ENCODE data around the gene IDI1.
"Not testable (repeated sequence)": the region's sequence is repeated elsewhere in the genome, so short reads cannot be mapped to it uniquely, and the experiment has no call there.

The IDI1 gene

GRCh38 chr10:1034758-1035157, 14.2 kb downstream of the IDI1 start:
- DNase-seq, result no peak

DNA sequence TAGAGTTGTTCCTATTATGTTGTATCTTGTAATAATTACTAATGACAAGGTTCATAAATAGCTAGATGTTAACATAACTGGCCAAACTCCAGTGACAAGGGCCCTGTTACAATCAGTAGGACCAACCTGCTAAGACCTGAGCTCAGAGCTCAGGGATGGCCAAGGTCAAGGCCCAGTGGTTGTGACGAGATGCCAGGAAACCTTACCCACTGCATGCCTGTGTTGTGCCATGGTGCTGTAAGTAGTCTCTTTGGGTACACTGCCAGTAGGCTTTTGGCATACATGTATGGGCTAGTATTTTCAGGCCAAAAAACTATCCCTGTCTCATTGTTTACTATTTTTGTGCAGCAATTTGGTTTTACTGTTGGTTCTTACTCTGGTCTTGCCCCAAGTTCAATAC, 15.3 kb downstream of the IDI1 start:
- DNase-seq, result no peak

- DNase-seq, result no peak
Observed at GRCh38 chr10:1029838-1030237, 19.1 kb downstream of the IDI1 start.

GRCh38 chr10:1026578-1026977, 22.3 kb downstream of the IDI1 start:
- DNase-seq, result no peak

DNA sequence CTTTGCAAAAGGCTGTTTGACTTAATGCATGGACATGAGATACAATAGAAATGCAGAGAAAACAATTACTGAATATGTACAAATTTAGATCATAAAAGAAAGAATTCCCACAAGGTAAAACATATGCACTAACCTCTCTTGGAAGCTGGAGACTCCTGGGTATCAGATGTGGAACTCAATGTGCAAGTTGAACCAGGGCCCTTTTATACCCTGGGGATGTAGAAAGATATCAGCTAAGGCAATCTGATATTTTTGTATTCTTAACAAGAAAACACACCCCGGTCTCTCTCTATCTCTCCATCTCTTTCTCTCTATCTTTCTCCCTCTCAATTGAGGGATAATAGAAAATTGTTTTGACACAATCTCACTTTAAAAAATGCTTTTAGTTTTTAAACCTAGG, 23.2 kb downstream of the IDI1 start, which contains the start of gene IDI2:
Gene IDI2 (minus strand): TSS at position 177 of the 400 bp plus-strand sequence. CDS start 1,136 bp downstream, outside the sequence.
- no peak for DNase-seq

DNA sequence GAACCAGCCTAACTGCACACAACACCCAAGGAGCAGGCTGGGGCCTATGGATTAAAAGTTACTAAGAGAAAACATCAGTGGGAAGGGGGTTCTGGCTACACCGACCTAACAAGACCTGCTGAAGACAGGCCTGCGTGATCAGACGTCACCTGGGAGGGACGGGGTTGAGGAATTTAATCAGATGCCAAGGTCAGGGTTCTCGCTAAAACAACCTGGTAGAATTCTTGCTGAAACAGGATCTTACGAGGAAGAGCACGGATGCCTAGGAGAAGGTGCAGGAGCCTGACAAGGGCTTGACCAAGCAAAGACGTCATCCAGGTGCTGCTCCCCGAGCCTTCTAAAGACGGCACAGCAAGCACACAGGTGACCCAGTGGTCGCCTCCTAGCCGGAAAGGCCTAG, 24.8 kb downstream of the IDI1 start:
- DNase-seq, result no peak

DNA sequence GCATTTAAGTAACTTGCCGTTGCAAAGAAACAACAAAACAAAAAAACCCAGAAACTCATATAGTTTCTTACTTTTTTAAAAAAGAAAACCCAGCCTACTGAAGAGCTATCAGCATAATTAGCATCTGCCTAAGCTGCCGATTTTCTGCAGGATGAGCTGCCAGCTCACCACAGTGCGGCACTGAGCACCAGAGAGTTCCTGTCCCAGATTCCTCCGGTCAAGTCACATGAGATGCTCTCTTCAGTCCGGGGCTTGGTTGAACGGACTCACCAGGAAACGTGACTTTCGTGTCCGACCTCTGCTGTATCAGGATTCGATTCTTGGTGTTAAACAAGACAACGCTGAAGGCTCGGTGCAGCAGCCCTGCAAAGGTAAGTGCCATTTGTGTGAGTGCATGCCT, 26.5 kb downstream of the IDI1 start:
- no peak for DNase-seq

DNA sequence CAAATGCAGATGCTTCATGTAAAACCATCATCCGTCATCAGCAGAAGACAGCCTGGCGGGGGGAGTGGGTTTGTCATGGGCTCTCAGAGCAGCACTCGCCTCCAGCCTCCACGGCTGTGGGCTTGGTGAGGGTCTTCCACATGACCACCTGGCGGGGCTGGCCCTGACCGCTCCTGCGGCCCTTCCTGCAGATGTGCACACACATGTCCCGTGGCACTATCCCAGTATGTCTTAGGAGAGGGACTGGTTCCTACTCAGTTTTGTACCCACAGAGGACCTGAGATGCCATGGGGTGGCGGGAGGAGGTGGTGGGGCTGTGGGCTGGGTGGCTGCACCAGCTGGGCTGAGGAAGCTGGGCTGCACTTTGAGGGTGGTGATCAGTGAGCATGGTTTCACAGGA, 28.0 kb downstream of the IDI1 start:
- no peak for DNase-seq

DNA sequence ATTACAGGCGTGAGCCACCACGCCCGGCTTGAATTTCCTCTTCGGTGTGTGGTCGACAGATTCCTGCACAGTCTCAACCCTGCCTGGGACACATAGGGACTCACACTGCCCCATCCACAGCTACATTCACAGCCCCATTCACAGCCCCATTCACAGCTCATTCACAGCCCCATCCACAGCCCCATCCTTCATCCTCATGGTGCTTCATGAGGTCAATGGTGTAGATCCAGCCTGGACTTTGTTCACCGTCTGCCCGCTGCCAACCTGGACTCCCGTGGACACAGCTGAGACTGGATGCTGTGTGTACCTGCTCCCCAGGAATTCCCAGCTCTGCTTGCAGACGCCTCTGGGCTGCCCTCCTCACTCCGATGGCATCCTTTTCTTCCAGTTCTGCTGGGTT, 28.5 kb downstream of the IDI1 start:
- no peak for DNase-seq

DNA sequence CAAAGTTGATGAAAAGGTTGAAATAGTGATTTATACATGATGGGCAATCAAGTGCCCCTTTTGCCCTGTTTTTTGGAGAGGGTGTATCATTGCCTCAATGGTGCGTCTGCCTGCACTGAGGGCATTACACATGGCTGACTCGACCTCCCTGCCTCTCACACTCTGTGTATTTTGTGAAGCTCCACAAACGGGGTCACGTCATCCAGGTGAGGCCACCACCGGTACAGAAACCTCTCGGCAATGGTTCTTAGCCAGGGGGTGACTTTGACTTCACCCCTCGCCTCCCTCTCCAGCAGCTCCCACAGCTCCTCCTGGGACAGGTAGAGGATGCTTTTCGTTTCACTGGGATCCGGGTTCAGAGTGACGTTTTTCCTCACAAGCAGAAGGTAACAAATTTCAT, 29.6 kb downstream of the IDI1 start:
- no peak for DNase-seq

DNA sequence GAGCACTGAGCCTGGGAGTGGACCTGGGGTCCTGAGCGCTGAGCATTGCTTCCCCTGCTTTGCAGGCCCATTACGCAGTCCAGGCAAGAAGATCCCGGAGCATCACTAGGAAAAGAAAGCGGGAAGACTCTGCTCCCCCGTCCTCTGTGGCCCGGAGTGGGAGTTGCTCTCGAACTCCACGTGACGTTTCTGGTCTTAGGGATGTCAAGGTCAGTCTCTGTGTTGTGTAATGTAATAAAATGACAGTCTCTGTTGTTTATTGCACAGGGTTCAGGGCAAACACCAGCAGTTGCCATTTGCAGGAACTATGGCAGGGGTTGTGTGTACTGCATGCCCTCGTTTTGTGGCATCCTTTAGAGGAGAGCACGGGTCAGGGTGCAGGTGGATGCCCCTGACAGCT, 33.2 kb downstream of the IDI1 start:
- DNase-seq, result no peak

- DNase-seq, result no peak
Observed at GRCh38 chr10:1011696-1012095, 37.2 kb downstream of the IDI1 start.

DNA sequence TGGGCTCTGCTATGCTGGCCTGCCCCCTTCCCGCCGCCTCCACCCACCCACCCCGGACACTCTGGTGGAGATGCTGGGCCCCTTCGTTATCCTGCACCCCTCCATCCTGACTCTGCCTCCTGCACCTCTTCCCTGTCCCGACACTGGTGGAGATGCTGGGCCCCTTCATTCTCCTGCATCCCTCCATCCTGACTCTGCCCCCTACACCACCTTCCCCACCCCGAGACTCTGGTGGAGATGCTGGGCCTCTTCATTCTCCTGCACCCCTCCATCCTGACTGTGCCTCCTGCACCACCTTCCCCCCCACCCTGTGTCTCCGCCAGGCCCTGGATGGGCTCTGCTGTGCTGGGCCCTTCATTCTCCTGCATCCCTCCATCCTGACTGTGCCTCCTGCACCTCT, 38.2 kb downstream of the IDI1 start:
- no peak for DNase-seq

DNA sequence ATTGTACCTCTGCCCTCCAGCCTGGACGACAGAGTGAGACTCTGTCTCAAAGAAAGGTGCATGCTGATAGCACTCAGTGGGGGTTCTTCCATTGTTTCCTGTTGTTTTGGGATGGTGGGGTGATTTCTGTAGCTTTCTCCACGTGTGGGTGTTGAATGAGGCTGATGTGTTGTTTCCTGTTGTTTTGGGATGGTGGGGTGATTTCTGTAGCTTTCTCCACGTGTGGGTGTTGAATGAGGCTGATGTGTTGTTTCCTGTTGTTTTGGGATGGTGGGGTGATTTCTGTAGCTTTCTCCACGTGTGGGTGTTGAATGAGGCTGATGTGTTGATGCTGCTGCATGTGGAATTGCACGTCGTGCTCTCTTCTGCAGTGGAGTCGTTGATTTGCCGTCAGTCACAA, 39.0 kb downstream of the IDI1 start:
- DNase-seq, result not testable (repeated sequence)

DNA sequence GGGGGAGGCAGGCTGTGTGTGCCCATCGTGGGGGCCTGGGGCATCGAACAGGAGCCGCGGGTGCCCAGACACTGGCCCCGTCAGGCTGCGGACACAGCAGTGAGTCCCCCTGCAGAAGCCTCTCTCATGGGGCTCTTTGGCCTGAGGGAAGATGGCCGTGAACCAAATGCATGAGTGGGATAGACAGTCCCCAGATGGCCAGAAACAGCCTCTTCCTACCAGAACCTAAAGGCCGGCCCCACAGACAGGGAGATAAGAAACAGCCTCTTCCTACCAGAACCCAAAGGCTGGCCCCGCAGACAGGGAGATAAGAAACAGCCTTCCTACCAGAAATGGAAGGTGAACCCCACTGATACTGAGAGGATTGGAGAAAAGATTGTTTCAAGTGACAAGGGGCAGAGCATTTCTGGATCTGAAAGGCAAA, 39.8 kb downstream of the IDI1 start:
- DNase-seq, result no peak

- DNase-seq, result no peak
Observed at GRCh38 chr10:1007583-1007982, 41.3 kb downstream of the IDI1 start.

DNA sequence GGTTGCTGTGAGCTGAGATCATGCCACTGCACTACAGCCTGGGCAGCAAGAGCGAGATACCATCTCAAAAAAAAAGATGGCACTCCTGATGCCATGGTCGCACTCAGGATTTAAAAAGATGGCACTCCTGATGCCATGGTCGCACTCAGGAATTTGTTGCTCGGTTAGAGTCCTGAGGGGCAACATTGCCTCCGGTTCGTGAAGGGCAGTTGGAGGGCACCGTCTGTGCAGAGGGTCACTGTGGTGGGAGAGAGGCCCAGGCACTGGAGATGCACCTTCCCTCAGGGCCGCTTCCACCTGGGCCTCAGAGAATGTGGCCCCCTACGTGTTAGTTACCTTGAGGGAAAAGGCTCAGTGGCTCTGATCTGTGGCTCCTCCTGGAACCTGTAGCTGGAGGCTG, 42.3 kb downstream of the IDI1 start:
- DNase-seq, result no peak

DNA sequence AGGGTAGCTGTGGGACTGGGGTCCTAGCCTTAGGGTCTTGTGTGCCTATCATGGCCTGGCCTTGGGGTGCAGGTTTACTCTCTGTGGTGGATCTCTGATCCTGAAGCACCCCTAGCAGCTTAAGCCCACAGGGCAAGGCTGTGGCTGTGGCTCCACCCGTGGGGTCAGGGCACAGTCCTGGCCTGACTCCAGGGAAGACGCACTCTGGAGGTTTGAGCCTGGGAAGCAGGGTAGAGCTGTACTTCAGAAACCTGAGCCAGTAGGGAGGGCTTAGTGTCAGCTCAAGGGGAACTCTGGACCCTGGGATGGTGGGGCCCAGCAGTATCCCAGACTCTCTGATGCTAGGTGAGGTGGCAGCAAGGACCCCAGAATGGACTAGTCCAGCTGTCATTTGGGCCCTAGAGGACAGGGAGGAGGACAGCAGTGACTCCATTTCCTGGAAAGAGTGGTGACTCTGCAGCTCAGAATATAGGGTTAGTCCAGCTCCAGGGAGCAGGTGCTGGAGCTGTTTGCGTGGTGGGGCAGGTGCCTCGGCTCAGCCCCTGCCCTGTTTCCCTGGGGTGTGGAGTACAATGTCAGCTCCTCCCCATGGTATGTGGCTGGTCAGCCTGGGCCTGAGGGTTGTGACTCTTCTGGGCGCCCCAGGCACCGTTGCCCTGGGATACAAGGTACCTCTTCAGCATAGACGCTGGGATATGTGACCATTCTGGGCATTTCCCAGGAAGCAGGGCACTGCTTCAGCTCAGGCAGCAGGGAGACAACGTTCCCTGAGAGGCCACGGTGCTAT, 44.8 kb downstream of the IDI1 start:
- DNase-seq, result no peak

DNA sequence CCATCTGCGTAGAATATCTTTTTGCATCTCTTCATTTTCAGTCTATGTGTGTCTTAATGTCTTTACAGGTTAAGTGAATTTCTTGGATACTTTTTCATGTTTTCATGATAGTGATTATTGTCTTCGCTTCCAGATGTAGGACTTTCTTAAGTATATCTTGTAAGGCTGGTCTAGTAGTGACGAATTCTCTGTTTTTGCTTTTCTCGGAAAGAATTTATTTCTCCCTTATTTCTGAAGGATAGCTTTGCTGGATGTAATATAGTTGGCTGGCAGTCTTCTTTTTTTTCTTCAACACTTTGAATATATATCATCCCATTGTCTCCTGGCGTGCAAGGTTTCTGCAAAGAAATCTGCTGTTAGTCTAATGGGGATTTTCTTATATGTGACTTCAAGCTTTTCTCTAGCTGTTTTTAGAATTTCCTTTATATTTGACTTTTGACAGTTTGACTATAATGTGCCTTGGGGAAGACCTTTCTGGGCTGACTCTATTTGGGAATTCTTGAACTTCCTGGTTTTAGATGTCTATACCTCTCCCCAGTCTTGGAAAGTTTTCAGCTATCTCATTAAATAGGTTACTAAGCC, 46.4 kb downstream of the IDI1 start:
- DNase-seq, result no peak

DNA sequence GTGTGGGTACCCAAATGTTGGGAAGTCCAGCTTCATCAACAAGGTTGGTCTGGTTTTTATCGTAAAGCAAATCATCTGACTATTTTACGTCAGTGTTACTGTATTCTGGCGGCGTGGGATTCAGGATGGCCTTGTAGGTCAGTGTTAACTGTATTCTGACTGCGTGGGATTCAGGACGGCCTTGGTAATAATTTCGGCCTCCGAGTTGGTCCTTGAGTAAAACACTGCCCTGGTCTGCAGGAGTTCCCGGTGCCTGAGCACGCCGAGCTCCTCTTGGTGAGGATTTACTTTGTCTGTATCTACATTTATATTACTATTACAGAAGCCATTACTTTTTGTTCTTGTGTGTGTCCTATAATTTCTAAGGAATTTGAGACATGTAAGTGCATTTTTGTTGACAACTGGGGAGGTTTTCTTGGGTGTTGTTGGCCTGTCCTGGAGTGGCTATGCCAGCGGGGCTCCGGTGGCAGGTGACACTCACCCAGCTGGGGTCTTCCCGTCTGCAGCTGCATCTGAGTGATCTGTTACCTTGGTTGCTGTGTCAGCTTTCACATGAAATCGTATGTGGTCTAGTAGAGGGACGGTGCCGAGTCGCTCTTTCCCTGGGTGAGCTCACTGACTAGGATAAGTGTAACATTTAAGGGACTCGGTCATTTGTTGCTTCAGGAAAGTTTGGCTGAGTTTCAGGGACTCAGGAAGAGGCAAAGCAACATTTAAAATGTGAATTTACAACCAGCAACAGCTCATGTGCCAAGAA, 51.5 kb downstream of the IDI1 start:
- DNase-seq, result no peak

DNA sequence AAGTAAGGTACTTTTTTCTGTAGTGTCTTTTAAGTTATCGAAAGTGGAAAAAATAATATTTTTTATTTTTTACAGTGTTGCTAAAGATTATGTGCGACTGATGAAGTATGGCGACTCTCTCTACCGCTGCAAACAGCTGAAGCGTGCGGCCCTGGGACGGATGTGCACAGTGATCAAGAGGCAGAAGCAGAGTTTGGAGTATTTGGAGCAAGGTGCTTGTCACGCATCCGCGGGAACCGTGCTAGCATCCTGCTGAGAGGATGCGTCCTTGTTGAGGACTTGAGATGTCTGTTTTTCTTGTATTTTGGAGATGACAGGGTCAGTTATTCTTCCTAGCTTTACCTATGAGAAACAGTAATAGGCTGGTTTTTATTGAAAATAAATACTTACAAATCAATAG, 52.9 kb downstream of the IDI1 start:
- DNase-seq, result no peak

DNA sequence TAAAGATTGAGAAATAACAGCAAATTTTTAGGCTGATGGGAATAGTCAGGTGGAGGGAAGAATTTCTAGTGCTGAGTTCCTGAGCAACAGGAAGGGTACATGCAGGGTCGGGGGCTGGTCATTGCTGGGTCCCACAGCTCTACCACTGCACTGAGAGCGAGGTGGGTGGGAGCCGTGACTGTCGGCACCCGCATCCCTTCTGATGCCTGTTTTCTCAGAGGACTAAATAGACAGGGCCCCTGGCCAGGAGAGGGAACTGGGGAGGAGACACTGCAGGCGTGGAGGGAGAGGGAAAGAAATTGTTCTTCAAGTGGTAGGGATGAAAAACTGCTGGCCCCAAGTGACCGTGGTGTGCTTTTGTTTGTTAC, 53.4 kb downstream of the IDI1 start:
- DNase-seq, result no peak

- DNase-seq, result no peak
Observed at GRCh38 chr10:994836-995558, 53.9 kb downstream of the IDI1 start.
